Activated T-helper 9 cell treated with anti-CD3 and anti-CD28 coated beads, Interleukin-2, amount 50 U/mL, for 16 hours (primary cell): ENCODE results near the gene ADGRF3.
"Not testable (repeated sequence)": the region's sequence is repeated elsewhere in the genome, so short reads cannot be mapped to it uniquely, and the experiment has no call there.

Source experiments
- DNase-seq: peaks from one replicate; pipeline ENCODE4 v3.0.0-alpha.2; 2020; ENCODE audit warnings: low read depth

Gene ADGRF3

GRCh38 chr2:26274058-26274613 lies 72.5 kb downstream of the ADGRF3 start:
- DNase-seq = no peak

DNA sequence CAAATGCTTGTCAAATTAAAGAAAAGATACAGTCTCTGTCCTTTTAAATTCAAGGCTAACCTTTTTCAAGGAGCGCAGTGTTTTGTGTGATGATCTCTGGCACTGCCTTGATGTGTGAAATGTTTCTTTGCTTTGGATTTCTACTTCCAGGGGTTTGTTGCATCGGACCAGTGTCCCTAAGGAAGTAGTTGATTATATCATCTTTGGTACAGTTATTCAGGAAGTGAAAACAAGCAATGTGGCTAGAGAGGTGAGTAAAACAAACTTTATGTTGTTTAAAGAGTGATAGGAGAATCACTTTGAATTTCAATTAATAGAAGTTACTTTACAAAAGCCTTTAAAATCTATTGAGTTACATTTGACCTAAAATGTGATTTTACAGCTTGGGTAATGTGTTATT lies 73.1 kb downstream of the ADGRF3 start:
- no peak for DNase-seq

GRCh38 chr2:26270373-26270772 lies 76.2 kb downstream of the ADGRF3 start:
- no peak for DNase-seq

DNA sequence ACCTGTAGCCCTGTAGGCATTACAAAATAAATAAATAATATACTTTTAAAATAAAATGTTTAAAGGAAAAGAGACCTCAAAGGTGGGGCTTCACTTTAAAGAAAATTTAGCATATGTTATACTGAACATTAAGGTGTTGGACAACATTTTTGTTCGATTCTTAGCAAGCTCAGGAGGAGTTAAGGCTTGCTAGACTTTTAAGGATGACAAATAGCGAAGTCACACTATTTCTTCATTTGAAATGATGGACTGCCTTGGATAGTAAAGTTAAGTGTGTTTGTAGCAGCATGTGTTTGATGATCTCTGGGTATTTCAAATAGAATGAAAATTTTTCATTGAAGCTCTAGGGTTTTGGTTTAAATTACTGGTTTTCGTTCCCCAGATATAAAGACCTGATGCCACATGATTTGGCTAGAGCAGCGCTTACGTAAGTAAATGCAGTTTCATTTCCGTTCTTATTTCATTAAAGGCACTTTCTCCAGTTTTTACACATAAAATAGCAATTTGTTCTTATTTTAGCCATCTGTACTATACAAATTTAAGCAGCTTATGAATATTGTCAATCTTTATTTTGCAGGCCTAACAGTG lies 76.9 kb downstream of the ADGRF3 start:
- no peak for DNase-seq

- not testable (repeated sequence) for DNase-seq
These were observed 77.8 kb downstream of the ADGRF3 start for GRCh38 chr2:26268670-26269385.

DNA sequence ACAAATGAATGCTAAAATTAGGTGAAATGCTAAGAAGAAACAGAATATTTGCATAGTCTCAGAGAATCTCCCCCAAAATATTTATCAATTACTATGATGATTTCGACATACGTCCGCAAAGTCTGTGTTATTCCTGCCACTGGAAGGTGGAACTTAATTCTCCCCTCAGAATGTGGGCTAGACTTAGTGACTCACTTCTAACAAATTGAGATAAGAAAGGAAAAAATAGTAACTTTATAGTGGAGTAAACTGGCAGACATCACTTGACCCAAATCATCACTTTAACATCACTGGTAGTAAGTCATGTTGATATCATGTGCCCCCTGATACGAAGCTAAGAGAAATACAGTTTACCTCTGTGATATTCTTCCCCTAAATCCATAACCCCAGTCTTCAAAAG lies 78.4 kb downstream of the ADGRF3 start:
- no peak for DNase-seq

- not testable (repeated sequence) for DNase-seq
These were observed 87.8 kb downstream of the ADGRF3 start for GRCh38 chr2:26258836-26259235.
